H1 (cell line): ENCODE data around the gene NXPH1. TPM values are rescaled to one million over a fixed set of nuclear protein-coding genes. Genes with fewer than 3 reads are reported as not detected.

Experiments used
- BACH1 ChIP-seq: IDR thresholded peaks from 2 replicates; pipeline ENCODE4 v1.6.1; 2012; ENCODE audit warnings: low read length, improper control_type of control experiment
- MAX ChIP-seq: IDR thresholded peaks from 2 replicates; pipeline ENCODE4 v1.6.1; 2012; ENCODE audit warnings: inconsistent platforms
- SP4 ChIP-seq: IDR thresholded peaks from 2 replicates; pipeline ENCODE4 v1.6.1; 2012; ENCODE audit warnings: low read length, inconsistent platforms
- TEAD4 ChIP-seq: IDR thresholded peaks from 2 replicates; pipeline ENCODE4 v1.6.1; 2012; ENCODE audit warnings: low read depth, low read length, inconsistent platforms, mixed read lengths
- polyA plus RNA-seq, 7 experiments: library from polyadenylated mRNA; depleted of rRNA in 3 of 7; stranded (reverse) in 5 of 7; unstranded in 2 of 7; fragments of >200 nt in 5 of 7; fragments of 200-250 nt in 2 of 7; gene quantifications; 1 replicate in 5 of 7; 2 replicates in 1 of 7; 4 replicates in 1 of 7; pipeline versions ENCODE4 v1.2.1 to v1.2.3, GENCODE V29; 2011 to 2013; ENCODE audit warnings: missing spikeins in 2 of 7, mixed read lengths in 2 of 7
- total RNA-seq: library from RNA; stranded (reverse); fragmentation: NEBNext Ultra II Directional; extraction: Animal tissue kit (Norgen Biotek cat#: 25700); gene quantifications from 2 replicates; pipeline ENCODE4 v1.2.1, GENCODE V29; 2021

The NXPH1 gene
- total and polyA plus RNA-seq, 2 of the 8 experiments (the other 6 are each of a cell fraction or from before 2014, with no cell fraction given), result 0.14 to 1.0 TPM

GRCh38 chr7:8442814-8443304, 9.4 kb downstream of the NXPH1 start (continued):
- TF ChIP-seq TEAD4 (no peak), SP4 (no peak), BACH1 (peak; percentile 58; the same call in 1 of the 2 replicates), MAX (peak; percentile 76)
